HepG2 (cell line): ENCODE data around the gene TWNK. TPM values are rescaled to one million over a fixed set of nuclear protein-coding genes. Genes with fewer than 3 reads are reported as not detected.

Source experiments
- BRD4 ChIP-seq: sonication (generic); formaldehyde crosslinking; IDR thresholded peaks from 2 replicates; pipeline ENCODE4 v1.4.0; 2020; ENCODE audit warnings: missing genetic modification reagents
- GATA4 ChIP-seq: sonication (generic); IDR thresholded peaks from 2 replicates; pipeline ENCODE4 v1.6.1; 2016; ENCODE audit warnings: antibody characterized with exemption, low read depth, borderline replicate concordance
- HCFC1 ChIP-seq: fragments of 150-350 bp; IDR thresholded peaks from 2 replicates; pipeline ENCODE4 v1.6.1; 2014; ENCODE audit warnings: low read depth, low read length
- KDM2A ChIP-seq: sonication (generic); formaldehyde crosslinking; IDR thresholded peaks from 2 replicates; pipeline ENCODE4 v1.4.0; 2020; ENCODE audit warnings: low read depth, missing genetic modification reagents, borderline replicate concordance
- MTF2 ChIP-seq: sonication (generic); formaldehyde crosslinking; IDR thresholded peaks from 2 replicates; pipeline ENCODE4 v1.5.0; 2020; ENCODE audit warnings: missing genetic modification reagents, borderline replicate concordance
- PATZ1 ChIP-seq: sonication (generic); formaldehyde crosslinking; IDR thresholded peaks from 2 replicates; pipeline ENCODE4 v1.4.0; 2020; ENCODE audit warnings: missing genetic modification reagents
- RBFOX2 ChIP-seq: fragments of 200-400 bp; formaldehyde crosslinking; IDR thresholded peaks from 2 replicates; pipeline ENCODE4 v1.6.1; 2017; ENCODE audit warnings: low read depth, mild to moderate bottlenecking, low read length
- SIX4 ChIP-seq: sonication (generic); formaldehyde crosslinking; IDR thresholded peaks from 2 replicates; pipeline ENCODE4 v1.4.0; 2020; ENCODE audit warnings: missing genetic modification reagents
- SMARCE1 ChIP-seq: fragments of 450-650 bp; IDR thresholded peaks from 2 replicates; pipeline ENCODE4 v1.6.1; 2017; ENCODE audit warnings: borderline replicate concordance
- TCF7L2 ChIP-seq: IDR thresholded peaks from 2 replicates; pipeline ENCODE4 v1.6.1; 2011; ENCODE audit warnings: mild to moderate bottlenecking, low read depth, low read length, moderate library complexity
- ZIK1 ChIP-seq: sonication (generic); formaldehyde crosslinking; IDR thresholded peaks from 2 replicates; pipeline ENCODE4 v1.5.0; 2020; ENCODE audit warnings: mild to moderate bottlenecking, low read depth, missing genetic modification reagents, borderline replicate concordance
- ZNF160 ChIP-seq: sonication (generic); formaldehyde crosslinking; IDR thresholded peaks from 2 replicates; pipeline ENCODE4 v1.8.0; 2022; ENCODE audit warnings: mild to moderate bottlenecking, inconsistent platforms, missing genetic modification reagents
- ZNF224 ChIP-seq: sonication (generic); formaldehyde crosslinking; IDR thresholded peaks from 2 replicates; pipeline ENCODE4 v1.5.0; 2020; ENCODE audit warnings: mild to moderate bottlenecking, missing genetic modification reagents
- ZNF280B ChIP-seq: sonication (generic); formaldehyde crosslinking; IDR thresholded peaks from 2 replicates; pipeline ENCODE4 v1.5.0; 2020; ENCODE audit warnings: missing genetic modification reagents, mild to moderate bottlenecking, borderline replicate concordance
- ZNF44 ChIP-seq: sonication (generic); formaldehyde crosslinking; IDR thresholded peaks from 2 replicates; pipeline ENCODE4 v1.5.1; 2020; ENCODE audit warnings: mild to moderate bottlenecking, missing genetic modification reagents
- ZNF570 ChIP-seq: sonication (generic); formaldehyde crosslinking; IDR thresholded peaks from 2 replicates; pipeline ENCODE4 v1.4.0; 2020; ENCODE audit warnings: mild to moderate bottlenecking, missing genetic modification reagents, borderline replicate concordance
- ZNF781 ChIP-seq: sonication (generic); formaldehyde crosslinking; IDR thresholded peaks from 2 replicates; pipeline ENCODE4 v1.5.1; 2020; ENCODE audit warnings: borderline replicate concordance, mild to moderate bottlenecking, missing genetic modification reagents; ENCODE audit errors: not compliant biosample characterization
- ZNF83 ChIP-seq: sonication (generic); formaldehyde crosslinking; IDR thresholded peaks from 2 replicates; pipeline ENCODE4 v1.4.0; 2020; ENCODE audit warnings: missing genetic modification reagents, mild to moderate bottlenecking, borderline replicate concordance
- polyA plus RNA-seq, 8 experiments: library from polyadenylated mRNA; depleted of rRNA in 3 of 8; stranded (reverse) in 7 of 8; unstranded in 1 of 8; fragments of >200 nt; fragmentation: Illumina TruSeq in 4 of 8; extraction: Trizol in 4 of 8; gene quantifications; 2 replicates each; pipeline versions ENCODE4 v1.2.1 to v1.2.3, GENCODE V29; 2011 to 2016; ENCODE audit warnings: low read depth in 4 of 8, missing spikeins in 1 of 8, mixed read lengths in 1 of 8; ENCODE audit not compliant: insufficient read depth in 1 of 8
- total RNA-seq, 5 experiments: library from RNA; depleted of rRNA; stranded (reverse); fragments of >200 nt; fragmentation: Illumina TruSeq; extraction: Trizol; gene quantifications; 2 replicates each; pipeline ENCODE4 v1.2.3, GENCODE V29; 2016; ENCODE audit warnings: low read depth in 1 of 5
- TF ChIP-seq, protein P1 (sequence below): IDR thresholded peaks from 2 replicates; pipeline ENCODE4 v1.6.1; 2016; ENCODE audit warnings: low read depth, missing genetic modification reagents, missing compliant biosample characterization
- TF ChIP-seq, protein P2 (sequence below): sonication (generic); formaldehyde crosslinking; IDR thresholded peaks from 2 replicates; pipeline ENCODE4 v1.5.0; 2020; ENCODE audit warnings: mild to moderate bottlenecking, low read depth, missing genetic modification reagents, borderline replicate concordance
- TF ChIP-seq, protein P3 (sequence below): sonication (generic); formaldehyde crosslinking; IDR thresholded peaks from 2 replicates; pipeline ENCODE4 v1.8.0; 2022; ENCODE audit warnings: missing genetic modification reagents, low read depth, mild to moderate bottlenecking, borderline replicate concordance

The TWNK gene
- total and polyA plus RNA-seq, 2 of the 13 experiments (the other 11 are each of a cell fraction or from before 2014, with no cell fraction given), result 10.7 to 16.5 TPM

GRCh38 chr10:100984672-100985177 is 2.6 kb upstream of the TWNK start (continued):
- TF ChIP-seq, protein P1, sequence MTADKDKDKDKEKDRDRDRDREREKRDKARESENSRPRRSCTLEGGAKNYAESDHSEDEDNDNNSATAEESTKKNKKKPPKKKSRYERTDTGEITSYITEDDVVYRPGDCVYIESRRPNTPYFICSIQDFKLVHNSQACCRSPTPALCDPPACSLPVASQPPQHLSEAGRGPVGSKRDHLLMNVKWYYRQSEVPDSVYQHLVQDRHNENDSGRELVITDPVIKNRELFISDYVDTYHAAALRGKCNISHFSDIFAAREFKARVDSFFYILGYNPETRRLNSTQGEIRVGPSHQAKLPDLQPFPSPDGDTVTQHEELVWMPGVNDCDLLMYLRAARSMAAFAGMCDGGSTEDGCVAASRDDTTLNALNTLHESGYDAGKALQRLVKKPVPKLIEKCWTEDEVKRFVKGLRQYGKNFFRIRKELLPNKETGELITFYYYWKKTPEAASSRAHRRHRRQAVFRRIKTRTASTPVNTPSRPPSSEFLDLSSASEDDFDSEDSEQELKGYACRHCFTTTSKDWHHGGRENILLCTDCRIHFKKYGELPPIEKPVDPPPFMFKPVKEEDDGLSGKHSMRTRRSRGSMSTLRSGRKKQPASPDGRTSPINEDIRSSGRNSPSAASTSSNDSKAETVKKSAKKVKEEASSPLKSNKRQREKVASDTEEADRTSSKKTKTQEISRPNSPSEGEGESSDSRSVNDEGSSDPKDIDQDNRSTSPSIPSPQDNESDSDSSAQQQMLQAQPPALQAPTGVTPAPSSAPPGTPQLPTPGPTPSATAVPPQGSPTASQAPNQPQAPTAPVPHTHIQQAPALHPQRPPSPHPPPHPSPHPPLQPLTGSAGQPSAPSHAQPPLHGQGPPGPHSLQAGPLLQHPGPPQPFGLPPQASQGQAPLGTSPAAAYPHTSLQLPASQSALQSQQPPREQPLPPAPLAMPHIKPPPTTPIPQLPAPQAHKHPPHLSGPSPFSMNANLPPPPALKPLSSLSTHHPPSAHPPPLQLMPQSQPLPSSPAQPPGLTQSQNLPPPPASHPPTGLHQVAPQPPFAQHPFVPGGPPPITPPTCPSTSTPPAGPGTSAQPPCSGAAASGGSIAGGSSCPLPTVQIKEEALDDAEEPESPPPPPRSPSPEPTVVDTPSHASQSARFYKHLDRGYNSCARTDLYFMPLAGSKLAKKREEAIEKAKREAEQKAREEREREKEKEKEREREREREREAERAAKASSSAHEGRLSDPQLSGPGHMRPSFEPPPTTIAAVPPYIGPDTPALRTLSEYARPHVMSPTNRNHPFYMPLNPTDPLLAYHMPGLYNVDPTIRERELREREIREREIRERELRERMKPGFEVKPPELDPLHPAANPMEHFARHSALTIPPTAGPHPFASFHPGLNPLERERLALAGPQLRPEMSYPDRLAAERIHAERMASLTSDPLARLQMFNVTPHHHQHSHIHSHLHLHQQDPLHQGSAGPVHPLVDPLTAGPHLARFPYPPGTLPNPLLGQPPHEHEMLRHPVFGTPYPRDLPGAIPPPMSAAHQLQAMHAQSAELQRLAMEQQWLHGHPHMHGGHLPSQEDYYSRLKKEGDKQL (CRISPR knock-in tag), result no peak
- TF ChIP-seq, protein P2, sequence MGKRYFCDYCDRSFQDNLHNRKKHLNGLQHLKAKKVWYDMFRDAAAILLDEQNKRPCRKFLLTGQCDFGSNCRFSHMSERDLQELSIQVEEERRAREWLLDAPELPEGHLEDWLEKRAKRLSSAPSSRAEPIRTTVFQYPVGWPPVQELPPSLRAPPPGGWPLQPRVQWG (CRISPR knock-in tag), result no peak
- no peak for TF ChIP-seq ZNF44
- no peak for TF ChIP-seq ZNF83 (CRISPR knock-in tag)
- 0 out of 2 replicates have a peak, but pooled peaks have one; percentile 30 for TF ChIP-seq ZNF224 (CRISPR knock-in tag)
- TF ChIP-seq MTF2, result no peak
- no peak for TF ChIP-seq RBFOX2
- TF ChIP-seq ZNF781, result peak; percentile 25
- peak; percentile 4; the same call in 1 of the 2 replicates for TF ChIP-seq KDM2A (CRISPR knock-in tag)
- TF ChIP-seq SIX4 (CRISPR knock-in tag), result no peak
- peak; percentile 45; the same call in 1 of the 2 replicates for TF ChIP-seq ZNF280B (CRISPR knock-in tag)
- no peak for TF ChIP-seq HCFC1
- no peak for TF ChIP-seq ZNF160 (CRISPR knock-in tag)
- TF ChIP-seq ZIK1, result no peak
- TF ChIP-seq BRD4 (CRISPR knock-in tag), result no peak
- TF ChIP-seq PATZ1 (CRISPR knock-in tag), result 0 out of 2 replicates have a peak, but pooled peaks have one; percentile 12
- no peak for TF ChIP-seq TCF7L2
- TF ChIP-seq, protein P3, sequence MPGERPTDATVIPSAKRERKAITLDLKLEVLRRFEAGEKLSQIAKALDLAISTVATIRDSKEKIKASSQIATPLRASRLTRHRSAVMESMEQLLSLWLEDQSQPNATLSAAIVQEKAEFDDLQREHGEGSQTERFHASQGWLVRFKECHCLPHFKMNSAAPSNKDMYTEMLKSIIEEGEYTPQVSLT (CRISPR knock-in tag), result no peak
- no peak for TF ChIP-seq ZNF570 (CRISPR knock-in tag)
- TF ChIP-seq SMARCE1, result no peak
- TF ChIP-seq GATA4, result no peak
